GM12872 (cell line): ENCODE measurements around the gene KRI1.

Experiments
- TF ChIP-seq, protein P1 (sequence below): IDR thresholded peaks from 3 replicates; pipeline ENCODE4 v1.5.1; 2011; ENCODE audit warnings: low read depth, mild to moderate bottlenecking, low read length, moderate library complexity; ENCODE audit not compliant: insufficient read depth

The KRI1 gene

DNA sequence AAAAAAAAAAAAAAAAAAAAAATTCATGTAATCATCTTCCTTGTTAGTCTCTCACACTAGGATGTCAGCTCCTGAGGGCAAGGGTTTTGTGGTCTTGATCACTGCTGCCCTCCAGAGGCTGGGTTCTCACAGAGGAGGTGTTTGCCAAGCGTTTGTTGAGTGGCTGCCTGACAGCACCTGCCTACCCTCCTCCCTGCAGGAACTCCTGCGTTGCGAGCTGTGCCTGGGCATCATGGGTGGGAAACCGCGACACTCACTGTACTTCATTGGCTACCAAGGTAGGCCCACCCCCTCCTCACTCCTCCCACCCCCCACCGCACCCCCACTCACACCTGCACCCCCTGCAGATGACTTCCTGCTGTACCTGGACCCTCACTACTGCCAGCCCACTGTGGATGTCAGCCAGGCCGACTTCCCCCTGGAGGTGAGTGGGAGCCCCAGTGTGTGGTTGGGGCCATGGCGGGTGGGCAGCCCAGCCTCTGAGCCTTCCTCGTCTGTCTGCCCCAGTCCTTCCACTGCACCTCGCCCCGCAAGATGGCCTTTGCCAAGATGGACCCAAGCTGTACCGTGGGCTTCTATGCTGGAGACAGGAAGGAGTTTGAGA, 14.0 kb downstream of the KRI1 start:
- TF ChIP-seq, protein P1, sequence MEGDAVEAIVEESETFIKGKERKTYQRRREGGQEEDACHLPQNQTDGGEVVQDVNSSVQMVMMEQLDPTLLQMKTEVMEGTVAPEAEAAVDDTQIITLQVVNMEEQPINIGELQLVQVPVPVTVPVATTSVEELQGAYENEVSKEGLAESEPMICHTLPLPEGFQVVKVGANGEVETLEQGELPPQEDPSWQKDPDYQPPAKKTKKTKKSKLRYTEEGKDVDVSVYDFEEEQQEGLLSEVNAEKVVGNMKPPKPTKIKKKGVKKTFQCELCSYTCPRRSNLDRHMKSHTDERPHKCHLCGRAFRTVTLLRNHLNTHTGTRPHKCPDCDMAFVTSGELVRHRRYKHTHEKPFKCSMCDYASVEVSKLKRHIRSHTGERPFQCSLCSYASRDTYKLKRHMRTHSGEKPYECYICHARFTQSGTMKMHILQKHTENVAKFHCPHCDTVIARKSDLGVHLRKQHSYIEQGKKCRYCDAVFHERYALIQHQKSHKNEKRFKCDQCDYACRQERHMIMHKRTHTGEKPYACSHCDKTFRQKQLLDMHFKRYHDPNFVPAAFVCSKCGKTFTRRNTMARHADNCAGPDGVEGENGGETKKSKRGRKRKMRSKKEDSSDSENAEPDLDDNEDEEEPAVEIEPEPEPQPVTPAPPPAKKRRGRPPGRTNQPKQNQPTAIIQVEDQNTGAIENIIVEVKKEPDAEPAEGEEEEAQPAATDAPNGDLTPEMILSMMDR, result peak; percentile 27; the same call in 1 of the 3 replicates

DNA sequence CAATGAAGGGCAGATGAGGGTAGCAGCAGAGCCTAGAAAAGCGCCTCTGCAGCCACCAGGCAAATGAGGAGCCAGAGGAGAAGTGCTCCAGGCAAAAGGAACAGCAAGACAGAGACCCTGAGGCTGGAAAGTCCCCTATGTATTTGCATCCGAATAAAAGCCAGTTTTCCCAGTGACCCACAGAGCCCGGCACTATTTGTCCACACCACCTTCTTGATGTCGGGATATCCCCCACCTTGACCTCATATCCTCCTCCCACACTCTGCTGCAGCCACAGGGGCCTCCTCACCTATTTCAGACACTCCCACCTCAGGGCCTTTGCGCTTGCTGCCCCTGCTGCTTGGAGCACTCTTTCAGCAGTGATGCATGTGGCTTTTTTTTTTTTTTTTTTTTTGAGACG, 15.5 kb downstream of the KRI1 start:
- TF ChIP-seq, protein P1, result no peak

DNA sequence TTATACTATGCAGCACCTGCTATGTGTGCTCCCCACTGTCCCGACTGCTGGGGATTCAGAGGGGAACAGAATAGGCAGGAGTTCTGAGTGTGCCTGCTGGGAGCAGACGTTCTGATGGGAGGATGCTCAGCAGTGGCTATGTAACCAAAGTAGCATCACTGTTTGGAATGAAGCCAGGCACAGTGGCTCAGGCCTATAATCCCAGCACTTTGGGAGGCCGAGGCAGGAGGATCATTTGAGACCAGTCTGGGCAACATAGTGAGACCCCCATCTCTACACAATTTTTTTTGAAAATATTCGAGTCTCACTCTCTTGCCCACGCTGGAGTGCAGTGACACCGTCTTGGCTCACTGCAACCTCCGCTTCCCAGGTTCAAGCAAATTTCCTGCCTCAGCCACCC, 16.1 kb downstream of the KRI1 start:
- TF ChIP-seq, protein P1, result no peak

DNA sequence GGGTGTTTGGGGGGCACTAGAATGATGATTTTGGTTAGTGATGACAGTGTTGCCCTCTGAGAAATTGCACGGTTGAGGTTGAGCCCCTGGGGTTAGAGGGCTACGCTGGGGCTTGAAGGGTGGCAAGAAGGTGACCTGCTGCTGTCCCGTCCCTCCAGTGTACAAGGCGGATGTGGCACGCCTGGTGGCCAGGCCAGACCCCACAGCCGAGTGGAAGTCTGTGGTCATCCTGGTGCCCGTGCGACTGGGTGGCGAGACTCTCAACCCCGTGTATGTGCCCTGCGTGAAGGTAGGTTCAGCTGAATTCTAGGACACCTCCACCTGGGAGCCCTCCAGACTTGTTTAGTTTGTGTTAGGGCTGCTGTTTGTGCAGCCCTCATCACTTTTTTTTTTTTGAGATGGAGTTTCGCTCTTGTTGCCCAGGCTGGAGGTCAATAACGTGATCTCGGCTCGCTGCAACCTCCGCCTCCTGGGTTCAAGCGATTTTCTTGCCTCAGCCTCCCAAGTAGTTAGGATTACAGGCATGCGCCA, 17.0 kb downstream of the KRI1 start:
- TF ChIP-seq, protein P1, result no peak

DNA sequence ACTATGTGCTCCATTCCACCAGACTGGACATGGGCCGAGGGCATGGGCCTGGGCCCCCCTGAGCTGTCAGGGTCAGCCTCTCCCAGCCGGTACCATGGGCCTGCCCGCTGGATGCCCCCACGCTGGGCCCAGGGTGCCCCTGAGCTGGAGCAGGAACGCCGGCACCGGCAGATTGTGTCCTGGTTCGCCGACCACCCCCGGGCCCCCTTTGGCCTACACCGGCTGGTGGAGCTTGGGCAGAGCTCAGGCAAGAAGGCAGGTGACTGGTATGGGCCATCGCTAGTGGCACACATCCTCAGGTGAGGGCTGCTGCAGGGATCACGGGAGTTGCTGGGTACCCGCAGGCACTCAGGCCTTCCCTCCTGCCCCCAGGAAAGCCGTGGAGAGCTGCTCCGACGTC, 19.0 kb downstream of the KRI1 start:
- TF ChIP-seq, protein P1, result no peak

DNA sequence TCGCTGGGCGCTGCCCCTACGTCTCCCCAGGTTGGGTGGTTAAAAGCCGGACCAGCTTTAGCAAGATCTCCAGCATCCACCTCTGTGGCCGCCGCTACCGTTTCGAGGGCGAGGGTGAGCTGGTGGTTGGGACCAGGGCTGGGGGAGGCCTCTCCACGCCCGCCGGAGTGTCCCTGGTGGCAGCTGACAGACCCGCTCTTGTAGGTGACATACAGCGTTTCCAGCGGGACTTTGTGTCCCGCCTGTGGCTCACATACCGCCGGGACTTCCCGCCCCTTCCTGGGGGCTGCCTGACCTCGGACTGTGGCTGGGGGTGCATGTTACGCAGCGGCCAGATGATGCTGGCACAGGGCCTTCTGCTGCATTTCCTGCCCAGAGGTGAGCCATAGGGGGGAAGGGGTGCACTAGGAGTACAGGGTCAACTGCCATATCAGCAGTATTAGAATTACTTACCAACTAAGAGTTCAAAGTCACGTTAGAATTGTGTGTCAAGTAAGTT, 21.0 kb downstream of the KRI1 start:
- TF ChIP-seq, protein P1, result 0 out of 3 replicates have a peak, but pooled peaks have one; percentile 5

DNA sequence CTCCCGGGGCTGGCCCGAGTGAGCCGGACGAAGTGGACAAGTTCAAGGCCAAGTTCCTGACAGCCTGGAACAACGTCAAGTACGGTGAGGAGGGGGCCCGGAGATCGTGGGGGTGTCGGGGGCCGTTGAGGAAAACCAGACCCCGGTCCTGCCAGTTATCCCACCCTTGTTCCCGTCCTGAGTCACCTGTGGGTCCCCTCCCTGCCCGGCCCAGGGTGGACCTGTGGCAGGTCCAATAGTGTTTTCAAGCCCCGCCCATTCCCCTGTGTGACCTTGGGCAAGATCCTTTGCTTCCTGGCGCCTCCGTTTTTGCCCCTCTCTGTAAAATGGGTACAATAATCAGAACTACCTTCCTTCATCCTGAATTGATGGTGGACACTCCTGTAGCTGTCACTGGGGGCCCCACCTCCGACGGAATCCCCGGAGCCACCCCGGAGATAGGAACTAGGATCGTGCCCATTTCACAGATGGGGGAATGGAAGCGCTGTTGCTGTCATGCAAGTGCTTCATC, 21.5 kb downstream of the KRI1 start:
- TF ChIP-seq, protein P1, result no peak
